ENCODE results near the gene PDE11A. TPM values are rescaled to one million over a fixed set of nuclear protein-coding genes. Genes with fewer than 3 reads are reported as not detected.

Gene PDE11A
- total and polyA plus RNA-seq, 4 donors, result 1.0 to 5.9 (median 1.7) TPM

DNA sequence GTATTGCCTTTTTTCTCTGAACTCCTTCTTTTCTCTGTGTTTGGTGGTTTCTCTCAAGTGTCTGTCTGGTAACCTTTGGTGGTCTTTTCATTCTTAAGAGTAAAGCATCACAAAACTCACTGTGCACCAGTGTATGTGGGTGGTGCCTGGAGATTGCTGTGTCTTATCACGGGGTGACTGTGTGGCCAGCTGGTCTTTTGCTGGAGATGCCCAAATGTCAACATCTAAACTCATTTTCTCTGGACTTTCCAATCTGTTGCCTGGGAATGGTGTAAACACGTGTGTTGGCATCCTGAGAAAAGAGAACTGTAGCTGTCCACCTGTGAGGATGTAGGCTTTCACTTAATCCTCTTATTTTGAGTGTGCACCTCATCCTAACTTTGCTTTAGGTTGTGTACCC is 356.8 kb downstream of the PDE11A start:
- Histone ChIP-seq H3K9ac (ENCODE audit: low read depth in 1 of 2, low read length in 2 of 2) (no peak overlapping the region), H3K27me3 (ENCODE audit: control insufficient read depth in 4 of 4, insufficient read depth in 4 of 4, low read length in 3 of 4) (no peaks in the 10 kb centered on the region), H3K9me3 (ENCODE audit: control insufficient read depth in 4 of 4, low read length in 3 of 4) (no peaks in the 10 kb centered on the region), H3K4me1 (ENCODE audit: control insufficient read depth in 4 of 4, insufficient read depth in 4 of 4, low read length in 3 of 4) (no peaks in the 10 kb centered on the region), H3K36me3 (ENCODE audit: control insufficient read depth in 4 of 4, insufficient read depth in 3 of 4, low read depth in 1 of 4, low read length in 3 of 4) (no peaks in the 10 kb centered on the region), H3K4me3 (ENCODE audit: low read depth in 1 of 3, low read length in 3 of 3) (no peak overlapping the region), H3K27ac (ENCODE audit: low read depth in 1 of 2, low read length in 2 of 2) (no peak overlapping the region)
- no peak for DNase-seq (ENCODE audit: low spot score)
- WGBS, result 85% methylated on average over 2 of the region's 2 CpGs
- TF ChIP-seq, protein P1, sequence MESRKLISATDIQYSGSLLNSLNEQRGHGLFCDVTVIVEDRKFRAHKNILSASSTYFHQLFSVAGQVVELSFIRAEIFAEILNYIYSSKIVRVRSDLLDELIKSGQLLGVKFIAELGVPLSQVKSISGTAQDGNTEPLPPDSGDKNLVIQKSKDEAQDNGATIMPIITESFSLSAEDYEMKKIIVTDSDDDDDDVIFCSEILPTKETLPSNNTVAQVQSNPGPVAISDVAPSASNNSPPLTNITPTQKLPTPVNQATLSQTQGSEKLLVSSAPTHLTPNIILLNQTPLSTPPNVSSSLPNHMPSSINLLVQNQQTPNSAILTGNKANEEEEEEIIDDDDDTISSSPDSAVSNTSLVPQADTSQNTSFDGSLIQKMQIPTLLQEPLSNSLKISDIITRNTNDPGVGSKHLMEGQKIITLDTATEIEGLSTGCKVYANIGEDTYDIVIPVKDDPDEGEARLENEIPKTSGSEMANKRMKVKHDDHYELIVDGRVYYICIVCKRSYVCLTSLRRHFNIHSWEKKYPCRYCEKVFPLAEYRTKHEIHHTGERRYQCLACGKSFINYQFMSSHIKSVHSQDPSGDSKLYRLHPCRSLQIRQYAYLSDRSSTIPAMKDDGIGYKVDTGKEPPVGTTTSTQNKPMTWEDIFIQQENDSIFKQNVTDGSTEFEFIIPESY (IDR thresholded peaks at IDR 0.05), result no peak
- TF ChIP-seq, protein P2, sequence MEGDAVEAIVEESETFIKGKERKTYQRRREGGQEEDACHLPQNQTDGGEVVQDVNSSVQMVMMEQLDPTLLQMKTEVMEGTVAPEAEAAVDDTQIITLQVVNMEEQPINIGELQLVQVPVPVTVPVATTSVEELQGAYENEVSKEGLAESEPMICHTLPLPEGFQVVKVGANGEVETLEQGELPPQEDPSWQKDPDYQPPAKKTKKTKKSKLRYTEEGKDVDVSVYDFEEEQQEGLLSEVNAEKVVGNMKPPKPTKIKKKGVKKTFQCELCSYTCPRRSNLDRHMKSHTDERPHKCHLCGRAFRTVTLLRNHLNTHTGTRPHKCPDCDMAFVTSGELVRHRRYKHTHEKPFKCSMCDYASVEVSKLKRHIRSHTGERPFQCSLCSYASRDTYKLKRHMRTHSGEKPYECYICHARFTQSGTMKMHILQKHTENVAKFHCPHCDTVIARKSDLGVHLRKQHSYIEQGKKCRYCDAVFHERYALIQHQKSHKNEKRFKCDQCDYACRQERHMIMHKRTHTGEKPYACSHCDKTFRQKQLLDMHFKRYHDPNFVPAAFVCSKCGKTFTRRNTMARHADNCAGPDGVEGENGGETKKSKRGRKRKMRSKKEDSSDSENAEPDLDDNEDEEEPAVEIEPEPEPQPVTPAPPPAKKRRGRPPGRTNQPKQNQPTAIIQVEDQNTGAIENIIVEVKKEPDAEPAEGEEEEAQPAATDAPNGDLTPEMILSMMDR (IDR thresholded peaks at IDR 0.05; ENCODE audit: low read depth, low read length, missing input control), result no peak
- no peak for TF ChIP-seq YY1 (IDR thresholded peaks at IDR 0.05)

- no peak for DNase-seq (ENCODE audit: low spot score)
- Histone ChIP-seq H3K4me1 (ENCODE audit: control insufficient read depth in 4 of 4, insufficient read depth in 4 of 4, low read length in 3 of 4) (no peaks in the 10 kb centered on the region), H3K9me3 (ENCODE audit: control insufficient read depth in 4 of 4, low read length in 3 of 4) (no peaks in the 10 kb centered on the region), H3K9ac (ENCODE audit: low read depth in 1 of 2, low read length in 2 of 2) (no peak overlapping the region), H3K36me3 (ENCODE audit: control insufficient read depth in 4 of 4, insufficient read depth in 3 of 4, low read depth in 1 of 4, low read length in 3 of 4) (no peaks in the 10 kb centered on the region), H3K4me3 (ENCODE audit: low read depth in 1 of 3, low read length in 3 of 3) (no peak overlapping the region), H3K27ac (ENCODE audit: low read depth in 1 of 2, low read length in 2 of 2) (no peak overlapping the region), H3K27me3 (ENCODE audit: control insufficient read depth in 4 of 4, insufficient read depth in 4 of 4, low read length in 3 of 4) (no peaks in the 10 kb centered on the region)
- TF ChIP-seq REST (IDR thresholded peaks at IDR 0.05) (no peak), NR2F2 (IDR thresholded peaks at IDR 0.05) (peak; percentile 77)
- whole genome bisulfite sequencing, result 75% methylated on average over 3 of the region's 3 CpGs
Measured at GRCh38 chr2:177714704-177715103, 357.9 kb downstream of the PDE11A start.

GRCh38 chr2:177712462-177712861 is 360.1 kb downstream of the PDE11A start:
- no peak for DNase-seq (ENCODE audit: low spot score)
- no peaks in the 10 kb centered on the region for H3K4me1 ChIP-seq (ENCODE audit: control insufficient read depth in 4 of 4, insufficient read depth in 4 of 4, low read length in 3 of 4)
- no peaks in the 10 kb centered on the region for H3K27me3 ChIP-seq (ENCODE audit: control insufficient read depth in 4 of 4, insufficient read depth in 4 of 4, low read length in 3 of 4)
- H3K27ac ChIP-seq (ENCODE audit: low read depth in 1 of 2, low read length in 2 of 2), result no peak overlapping the region
- no peaks in the 10 kb centered on the region for H3K36me3 ChIP-seq (ENCODE audit: control insufficient read depth in 4 of 4, insufficient read depth in 3 of 4, low read depth in 1 of 4, low read length in 3 of 4)
- no peaks in the 10 kb centered on the region for H3K9me3 ChIP-seq (ENCODE audit: control insufficient read depth in 4 of 4, low read length in 3 of 4)
- 71% methylated on average over 1 of the region's 1 CpG for WGBS
- H3K4me3 ChIP-seq (ENCODE audit: low read depth in 1 of 3, low read length in 3 of 3), result no peak overlapping the region
- no peak overlapping the region for H3K9ac ChIP-seq (ENCODE audit: low read depth in 1 of 2, low read length in 2 of 2)
- no peak for TF ChIP-seq GABPA (IDR thresholded peaks at IDR 0.05 in 1 of 2, conservative IDR thresholded peaks at IDR 0.05 in 1 of 2)
- no peak for TF ChIP-seq RXRA (IDR thresholded peaks at IDR 0.05)
- TF ChIP-seq FOXA1 (IDR thresholded peaks at IDR 0.05), result no peak
- TF ChIP-seq HNF4G (IDR thresholded peaks at IDR 0.05), result no peak
- TF ChIP-seq YY1 (IDR thresholded peaks at IDR 0.05), result no peak
- TF ChIP-seq ATF3 (IDR thresholded peaks at IDR 0.05), result no peak
- TF ChIP-seq HNF4A (conservative IDR thresholded peaks at IDR 0.05), result no peak
- no peak for TF ChIP-seq FOXA2 (IDR thresholded peaks at IDR 0.05)
- TF ChIP-seq RAD21 (IDR thresholded peaks at IDR 0.05), result no peak
- TF ChIP-seq REST (IDR thresholded peaks at IDR 0.05), result no peak
- TF ChIP-seq, protein P3, sequence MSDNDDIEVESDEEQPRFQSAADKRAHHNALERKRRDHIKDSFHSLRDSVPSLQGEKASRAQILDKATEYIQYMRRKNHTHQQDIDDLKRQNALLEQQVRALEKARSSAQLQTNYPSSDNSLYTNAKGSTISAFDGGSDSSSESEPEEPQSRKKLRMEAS (IDR thresholded peaks at IDR 0.05), result no peak
- no peak for TF ChIP-seq JUND (IDR thresholded peaks at IDR 0.05)
